H1 (cell line): ENCODE measurements around the gene CISTR.

Experiments
- CREB1 ChIP-seq: IDR thresholded peaks from 2 replicates; pipeline ENCODE4 v1.6.1; 2012; ENCODE audit warnings: inconsistent platforms
- EP300 ChIP-seq, 2 experiments: IDR thresholded peaks; 1 replicate in 1 of 2; 2 replicates in 1 of 2; pipeline ENCODE4 v1.6.1; 2011 to 2012; ENCODE audit warnings: low read depth in 2 of 2, low read length in 2 of 2, mild to moderate bottlenecking in 2 of 2, borderline replicate concordance in 1 of 2, inconsistent platforms in 1 of 2, moderate library complexity in 1 of 2
- GABPA ChIP-seq: IDR thresholded peaks from 2 replicates; pipeline ENCODE4 v1.6.1; 2011; ENCODE audit warnings: mild to moderate bottlenecking, low read length, moderate library complexity, borderline replicate concordance; ENCODE audit not compliant: insufficient read depth
- POLR2A ChIP-seq, 2 experiments: IDR thresholded peaks; 1 replicate in 1 of 2; 2 replicates in 1 of 2; pipeline ENCODE4 v1.6.1; 2011; ENCODE audit warnings: low read depth in 2 of 2, low read length in 2 of 2, mild to moderate bottlenecking in 2 of 2; ENCODE audit errors: control extremely low read depth in 1 of 2
- POLR2AphosphoS5 ChIP-seq: IDR thresholded peaks from 2 replicates; pipeline ENCODE4 v1.6.1; 2011; ENCODE audit warnings: low read depth, low read length
- RAD21 ChIP-seq, 2 experiments: IDR thresholded peaks in 1 of 2; conservative IDR thresholded peaks in 1 of 2; 2 replicates each; pipeline ENCODE4 v1.6.1; 2011; ENCODE audit warnings: low read depth in 2 of 2, low read length in 2 of 2, improper control_type of control experiment in 1 of 2, inconsistent platforms in 1 of 2, mild to moderate bottlenecking in 1 of 2, moderate library complexity in 1 of 2
- SP1 ChIP-seq: IDR thresholded peaks from 2 replicates; pipeline ENCODE4 v1.6.1; 2011; ENCODE audit warnings: low read depth, low read length
- TF ChIP-seq, protein P1 (sequence below), 3 experiments: IDR thresholded peaks; 1 replicate in 2 of 3; 2 replicates in 1 of 3; pipeline versions ENCODE4 v1.5.1 to v1.6.1; 2011; ENCODE audit warnings: low read length in 3 of 3, mild to moderate bottlenecking in 3 of 3, inconsistent platforms in 2 of 3, low read depth in 1 of 3, moderate library complexity in 1 of 3; ENCODE audit not compliant: insufficient read depth in 1 of 3; ENCODE audit errors: control extremely low read depth in 1 of 3
- TF ChIP-seq, protein P2 (sequence below): IDR thresholded peaks from 2 replicates; pipeline ENCODE4 v1.6.1; 2011; ENCODE audit warnings: low read depth, mild to moderate bottlenecking, low read length; ENCODE audit not compliant: insufficient read depth

DNA sequence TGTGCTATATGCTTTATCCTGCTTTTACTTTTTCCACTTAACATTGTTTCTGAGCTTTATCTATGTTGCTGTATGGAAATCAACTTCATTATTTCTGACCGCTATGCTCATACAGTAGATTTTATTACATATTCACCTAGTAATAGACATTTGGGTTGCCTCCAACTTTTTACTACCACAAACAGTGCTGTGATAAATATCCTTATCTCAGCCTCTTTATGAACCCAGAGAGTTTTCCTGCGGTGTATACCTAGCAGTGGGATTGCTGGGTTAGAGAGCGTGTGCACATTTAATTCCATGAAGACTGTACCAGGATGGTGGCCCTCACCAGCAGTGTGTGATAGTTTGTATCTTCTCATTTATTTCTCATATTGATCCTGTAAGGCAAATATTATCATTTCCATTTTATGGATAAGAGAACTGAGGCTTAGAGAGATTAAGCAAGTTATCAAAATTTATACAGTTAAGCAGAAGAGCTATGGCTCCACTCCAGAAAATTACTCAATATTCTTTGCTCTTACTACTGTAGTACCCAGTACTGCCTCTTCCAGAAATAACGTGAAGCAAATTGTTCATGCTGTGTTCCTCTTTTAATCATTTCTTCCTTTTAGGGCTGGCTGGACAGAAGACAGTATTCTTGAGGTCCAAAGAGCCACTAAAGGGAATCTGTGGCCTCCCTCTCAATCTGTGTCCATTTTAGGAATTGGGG, 26.3 kb upstream of the CISTR start:
- TF ChIP-seq, protein P1, sequence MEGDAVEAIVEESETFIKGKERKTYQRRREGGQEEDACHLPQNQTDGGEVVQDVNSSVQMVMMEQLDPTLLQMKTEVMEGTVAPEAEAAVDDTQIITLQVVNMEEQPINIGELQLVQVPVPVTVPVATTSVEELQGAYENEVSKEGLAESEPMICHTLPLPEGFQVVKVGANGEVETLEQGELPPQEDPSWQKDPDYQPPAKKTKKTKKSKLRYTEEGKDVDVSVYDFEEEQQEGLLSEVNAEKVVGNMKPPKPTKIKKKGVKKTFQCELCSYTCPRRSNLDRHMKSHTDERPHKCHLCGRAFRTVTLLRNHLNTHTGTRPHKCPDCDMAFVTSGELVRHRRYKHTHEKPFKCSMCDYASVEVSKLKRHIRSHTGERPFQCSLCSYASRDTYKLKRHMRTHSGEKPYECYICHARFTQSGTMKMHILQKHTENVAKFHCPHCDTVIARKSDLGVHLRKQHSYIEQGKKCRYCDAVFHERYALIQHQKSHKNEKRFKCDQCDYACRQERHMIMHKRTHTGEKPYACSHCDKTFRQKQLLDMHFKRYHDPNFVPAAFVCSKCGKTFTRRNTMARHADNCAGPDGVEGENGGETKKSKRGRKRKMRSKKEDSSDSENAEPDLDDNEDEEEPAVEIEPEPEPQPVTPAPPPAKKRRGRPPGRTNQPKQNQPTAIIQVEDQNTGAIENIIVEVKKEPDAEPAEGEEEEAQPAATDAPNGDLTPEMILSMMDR (IDR thresholded peaks at IDR 0.05; ENCODE audit: control extremely low read depth in 1 of 3, insufficient read depth in 1 of 3, low read depth in 1 of 3, low read length in 3 of 3): no peak
- TF ChIP-seq POLR2AphosphoS5 (no peak), EP300 (IDR thresholded peaks at IDR 0.05; ENCODE audit: borderline replicate concordance in 1 of 2, low read depth in 2 of 2, low read length in 2 of 2) (no peak), POLR2A (IDR thresholded peaks at IDR 0.05; ENCODE audit: control extremely low read depth in 1 of 2, low read depth in 2 of 2, low read length in 2 of 2) (no peak), SP1 (no peak), CREB1 (no peak), RAD21 (IDR thresholded peaks at IDR 0.05 in 1 of 2, conservative IDR thresholded peaks at IDR 0.05 in 1 of 2; ENCODE audit: low read depth in 2 of 2, low read length in 2 of 2) (no peak), GABPA (no peak)
- TF ChIP-seq, protein P2, sequence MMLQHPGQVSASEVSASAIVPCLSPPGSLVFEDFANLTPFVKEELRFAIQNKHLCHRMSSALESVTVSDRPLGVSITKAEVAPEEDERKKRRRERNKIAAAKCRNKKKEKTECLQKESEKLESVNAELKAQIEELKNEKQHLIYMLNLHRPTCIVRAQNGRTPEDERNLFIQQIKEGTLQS: no peak
